HG02623 (cell line): ENCODE measurements around the gene CLIC5.

ENCODE experiments used
- ATAC-seq: cut with Tn5 transposase; IDR thresholded peaks from one replicate; pipeline ENCODE4 v1.9.1; 2021; ENCODE audit warnings: moderate library complexity; ENCODE audit not compliant: unreplicated experiment

Gene CLIC5

GRCh38 chr6:46036911-46037310 lies 21.3 kb upstream of the CLIC5 start:
- ATAC-seq: no peak

- no peak for ATAC-seq
Measured at GRCh38 chr6:46035242-46035641, 19.6 kb upstream of the CLIC5 start.

GRCh38 chr6:46032110-46032998 lies 16.7 kb upstream of the CLIC5 start:
- no peak for ATAC-seq

GRCh38 chr6:46029602-46030001 lies 13.9 kb upstream of the CLIC5 start:
- ATAC-seq: no peak

GRCh38 chr6:46026307-46026706 lies 10.6 kb upstream of the CLIC5 start:
- ATAC-seq: no peak

GRCh38 chr6:46025573-46025972 lies 9.9 kb upstream of the CLIC5 start:
- no peak for ATAC-seq

GRCh38 chr6:46024124-46024769 lies 8.6 kb upstream of the CLIC5 start:
- no peak for ATAC-seq

GRCh38 chr6:46023216-46023915 lies 7.7 kb upstream of the CLIC5 start:
- no peak for ATAC-seq

GRCh38 chr6:46022106-46022948 lies 6.7 kb upstream of the CLIC5 start:
- no peak for ATAC-seq

GRCh38 chr6:46017726-46018125 lies 2.1 kb upstream of the CLIC5 start:
- ATAC-seq: no peak

GRCh38 chr6:46016063-46016608 lies 476 bp upstream of the CLIC5 start:
- no peak for ATAC-seq

- ATAC-seq: no peak
Measured at GRCh38 chr6:46014511-46015118, 1.0 kb downstream of the CLIC5 start.

- no peak for ATAC-seq
Measured at GRCh38 chr6:46014046-46014445, 1.6 kb downstream of the CLIC5 start.

GRCh38 chr6:46013639-46014038 lies 2.0 kb downstream of the CLIC5 start:
- no peak for ATAC-seq

GRCh38 chr6:46012834-46013233 lies 2.8 kb downstream of the CLIC5 start:
- ATAC-seq: no peak

GRCh38 chr6:46011188-46012085 lies 4.2 kb downstream of the CLIC5 start:
- peak; percentile 95 for ATAC-seq

GRCh38 chr6:46010771-46011170 lies 4.9 kb downstream of the CLIC5 start:
- ATAC-seq: no peak

- ATAC-seq: no peak
Measured at GRCh38 chr6:46010270-46010669, 5.4 kb downstream of the CLIC5 start.

- ATAC-seq: no peak
Measured at GRCh38 chr6:46002264-46002663, 13.4 kb downstream of the CLIC5 start.
